Measurements from ENCODE around the gene RAC2.
A peak's percentile ranks its signal among the peaks of the same experiment; 100 is the strongest.

The RAC2 gene

GRCh38 chr22:37244114-37244921 lies at the start of gene RAC2:
TSS of gene RAC2 (minus strand) at chr22:37244269. CDS start at chr22:37244148, 121 bp downstream.
- Histone ChIP-seq H3K79me2 (ENCODE audit: insufficient read depth, low read length) (peaks cover 8% of the 10 kb centered on the region; the same call in 1 of the 2 replicates), H3F3A (ENCODE audit: insufficient read depth, low read length) (0 out of 2 replicates have a peak, but pooled peaks cover 3% of the 10 kb centered on the region), H3K27ac (ENCODE audit: low read depth, low read length, poor library complexity, severe bottlenecking) (peak within 1 kb of the TSS; percentile 97), H3K9ac (ENCODE audit: low read length) (peak within 1 kb of the TSS; percentile 91), H3K36me3 (ENCODE audit: insufficient read depth, low read length) (peaks cover 28% of the 10 kb centered on the region), H3K27me3 (ENCODE audit: insufficient read depth, low read length) (no peaks in the 10 kb centered on the region), H3K9me2 (ENCODE audit: low read depth, low read length) (no peaks in the 10 kb centered on the region), H2AFZ (ENCODE audit: low read length) (no peak within 1 kb of the TSS), H3K4me1 (ENCODE audit: insufficient read depth, low read length, severe bottlenecking) (peaks cover 71% of the 10 kb centered on the region), H4K20me1 (ENCODE audit: insufficient read depth, low read length) (no peaks in the 10 kb centered on the region), H3K9me3 (ENCODE audit: low read length) (no peaks in the 10 kb centered on the region), H3K4me2 (ENCODE audit: low read length) (peak within 1 kb of the TSS; percentile 80), H3K4me3 (ENCODE audit: low read depth, low read length, poor library complexity, severe bottlenecking) (peak within 1 kb of the TSS; percentile 91)
- TF ChIP-seq EZH2 (IDR thresholded peaks at IDR 0.05; ENCODE audit: borderline replicate concordance, low read length) (no peak), CTCF (IDR thresholded peaks at IDR 0.05; ENCODE audit: low read length) (no peak)

- no peak overlapping the region for H3K27ac ChIP-seq (ENCODE audit: low read depth, low read length, poor library complexity, severe bottlenecking)
- H3K4me1 ChIP-seq (ENCODE audit: insufficient read depth, low read length, severe bottlenecking) = peaks cover 12% of the 10 kb centered on the region
- H3K27me3 ChIP-seq (ENCODE audit: insufficient read depth, low read length) = peaks cover 4% of the 10 kb centered on the region; the same call in 1 of the 2 replicates
- TF ChIP-seq EZH2 (IDR thresholded peaks at IDR 0.05; ENCODE audit: borderline replicate concordance, low read length) = no peak
- no peak for TF ChIP-seq CTCF (IDR thresholded peaks at IDR 0.05; ENCODE audit: low read length)
- H3K36me3 ChIP-seq (ENCODE audit: insufficient read depth, low read length) = no peaks in the 10 kb centered on the region; the same call in 1 of the 2 replicates
- no peak overlapping the region for H3K4me3 ChIP-seq (ENCODE audit: low read depth, low read length, poor library complexity, severe bottlenecking)
- no peaks in the 10 kb centered on the region for H3F3A ChIP-seq (ENCODE audit: insufficient read depth, low read length)
- H3K4me2 ChIP-seq (ENCODE audit: low read length) = no peak overlapping the region
- H3K9me3 ChIP-seq (ENCODE audit: low read length) = no peaks in the 10 kb centered on the region
- no peaks in the 10 kb centered on the region for H4K20me1 ChIP-seq (ENCODE audit: insufficient read depth, low read length)
- no peak overlapping the region for H2AFZ ChIP-seq (ENCODE audit: low read length)
- H3K9me2 ChIP-seq (ENCODE audit: low read depth, low read length) = no peaks in the 10 kb centered on the region
- H3K9ac ChIP-seq (ENCODE audit: low read length) = no peak overlapping the region
- no peaks in the 10 kb centered on the region for H3K79me2 ChIP-seq (ENCODE audit: insufficient read depth, low read length)
These were observed 49.1 kb upstream of the RAC2 start for GRCh38 chr22:37293172-37293571.

- no peaks in the 10 kb centered on the region for H3K9me3 ChIP-seq (ENCODE audit: low read length)
- H3K79me2 ChIP-seq (ENCODE audit: insufficient read depth, low read length) = no peaks in the 10 kb centered on the region
- H3K4me2 ChIP-seq (ENCODE audit: low read length) = no peak overlapping the region
- peaks cover 12% of the 10 kb centered on the region for H3K4me1 ChIP-seq (ENCODE audit: insufficient read depth, low read length, severe bottlenecking)
- no peak for TF ChIP-seq CTCF (IDR thresholded peaks at IDR 0.05; ENCODE audit: low read length)
- TF ChIP-seq EZH2 (IDR thresholded peaks at IDR 0.05; ENCODE audit: borderline replicate concordance, low read length) = no peak
- peaks cover 4% of the 10 kb centered on the region; the same call in 1 of the 2 replicates for H3K27me3 ChIP-seq (ENCODE audit: insufficient read depth, low read length)
- no peaks in the 10 kb centered on the region for H4K20me1 ChIP-seq (ENCODE audit: insufficient read depth, low read length)
- H3F3A ChIP-seq (ENCODE audit: insufficient read depth, low read length) = no peaks in the 10 kb centered on the region
- no peak overlapping the region for H2AFZ ChIP-seq (ENCODE audit: low read length)
- no peak overlapping the region for H3K9ac ChIP-seq (ENCODE audit: low read length)
- H3K4me3 ChIP-seq (ENCODE audit: low read depth, low read length, poor library complexity, severe bottlenecking) = no peak overlapping the region
- H3K9me2 ChIP-seq (ENCODE audit: low read depth, low read length) = no peaks in the 10 kb centered on the region
- H3K36me3 ChIP-seq (ENCODE audit: insufficient read depth, low read length) = no peaks in the 10 kb centered on the region; the same call in 1 of the 2 replicates
- H3K27ac ChIP-seq (ENCODE audit: low read depth, low read length, poor library complexity, severe bottlenecking) = no peak overlapping the region
These were observed 48.6 kb upstream of the RAC2 start for GRCh38 chr22:37292641-37293040.
